Esophagus (tissue), 2 donors: ENCODE results near the gene SLC22A3. TPM values are rescaled to one million over a fixed set of nuclear protein-coding genes. Genes with fewer than 3 reads are reported as not detected.
"Not testable (repeated sequence)": the region's sequence is repeated elsewhere in the genome, so short reads cannot be mapped to it uniquely, and the experiment has no call there.

Experiments used
- H3K27ac ChIP-seq, 2 donors: one replicate each; pipeline ENCODE4 v1.5.1; 2013; ENCODE audit warnings: low read depth in 2 of 2, mild to moderate bottlenecking in 2 of 2, inconsistent platforms in 1 of 2, low read length in 1 of 2, moderate library complexity in 1 of 2
- H3K27me3 ChIP-seq, 2 donors: one replicate each; pipeline ENCODE4 v1.6.1; 2013; ENCODE audit warnings: low read length in 2 of 2, control low read depth in 1 of 2, mild to moderate bottlenecking in 1 of 2; ENCODE audit not compliant: insufficient read depth in 2 of 2, control insufficient read depth in 1 of 2
- H3K36me3 ChIP-seq, 2 donors: one replicate each; pipeline ENCODE4 v1.6.1; 2013; ENCODE audit warnings: low read length in 1 of 2; ENCODE audit not compliant: control insufficient read depth in 2 of 2, insufficient read depth in 2 of 2
- H3K4me1 ChIP-seq, 2 donors: one replicate each; pipeline ENCODE4 v1.6.1; 2013; ENCODE audit warnings: low read length in 1 of 2; ENCODE audit not compliant: control insufficient read depth in 2 of 2, insufficient read depth in 2 of 2
- H3K4me3 ChIP-seq, 2 donors: one replicate each; pipeline ENCODE4 v1.5.1; 2013; ENCODE audit warnings: low read length in 2 of 2, mild to moderate bottlenecking in 2 of 2, low read depth in 1 of 2, moderate library complexity in 1 of 2
- H3K9me3 ChIP-seq, 2 donors: one replicate each; pipeline ENCODE4 v1.6.1; 2013; ENCODE audit warnings: mild to moderate bottlenecking in 2 of 2, low read depth in 1 of 2, low read length in 1 of 2, moderate library complexity in 1 of 2; ENCODE audit not compliant: control insufficient read depth in 2 of 2, insufficient read depth in 1 of 2
- WGBS, 2 donors: extraction: QIAGEN DNeasy Blood & Tissue Kit; methylation state at CpG; one replicate each; pipeline ENCODE4 v1.1.7; 2013; 5-methylcytosine and 5-hydroxymethylcytosine counted together
- polyA plus RNA-seq, 2 donors: library from polyadenylated mRNA; stranded (reverse); fragments of 200-250 nt; gene quantifications; one replicate each; pipeline ENCODE4 v1.2.3, GENCODE V29; 2013
- donor health status: healthy with polysubstance abuse.
- donor health status: Bipolar disorder and iron deficiency.

The SLC22A3 gene
- polyA plus RNA-seq, 2 donors, result 3.4 to 5.8 TPM

DNA sequence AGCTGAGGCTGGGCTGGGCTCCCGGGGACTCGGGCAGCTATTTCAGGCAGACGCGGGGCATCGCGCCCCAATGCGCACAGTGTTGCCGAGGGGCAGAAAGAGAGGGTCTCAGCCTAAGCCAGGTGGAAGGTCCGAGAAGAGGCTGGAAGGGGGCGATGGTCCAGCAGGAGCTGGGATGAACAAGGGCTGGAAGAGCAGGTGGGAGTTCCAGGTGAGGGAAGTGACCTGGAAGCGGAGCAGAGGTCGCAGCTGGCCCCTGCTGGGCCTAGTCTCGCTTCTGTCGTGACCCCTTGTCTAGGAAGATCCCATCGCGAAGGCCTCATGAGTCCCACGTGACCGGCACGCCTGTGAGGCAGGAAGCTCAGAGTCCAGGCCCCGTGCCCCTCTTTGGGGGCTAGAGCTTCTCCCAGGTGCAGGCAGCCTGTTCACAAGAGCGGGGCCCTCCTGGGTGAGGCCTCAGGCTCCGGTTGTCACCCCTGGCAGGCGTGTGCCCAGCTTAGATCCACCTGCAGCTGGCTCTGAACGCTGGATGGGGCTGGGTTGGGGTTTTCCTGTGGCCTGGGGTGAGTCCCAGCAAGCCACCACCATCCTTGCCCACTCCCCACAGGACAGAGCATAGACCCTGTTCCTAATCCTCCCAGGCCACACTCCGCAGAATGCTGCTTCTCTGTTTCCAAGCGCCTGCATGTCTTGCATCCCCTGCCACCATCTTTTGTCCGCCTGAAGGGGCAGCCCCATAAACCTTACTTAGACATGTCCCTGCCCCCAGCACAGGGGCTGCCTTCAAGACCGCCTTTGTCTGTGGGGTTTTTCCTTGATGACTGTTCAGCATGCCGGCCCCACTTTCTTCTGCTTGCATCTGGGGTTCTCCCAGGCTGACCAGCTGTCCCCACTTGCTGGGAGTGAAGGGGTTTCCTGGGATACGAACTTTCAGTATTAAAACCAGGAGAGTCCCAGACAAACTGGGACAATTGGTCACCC is 15.1 kb downstream of the SLC22A3 start:
- Histone ChIP-seq H3K36me3 (no peaks in the 10 kb centered on the region), H3K27me3 (no peaks in the 10 kb centered on the region), H3K9me3 (no peaks in the 10 kb centered on the region), H3K27ac (no peak overlapping the region), H3K4me1 (no peaks in the 10 kb centered on the region), H3K4me3 (no peak overlapping the region)
- WGBS, 2 donors, result 91 to 92% methylated on average over 30 of the region's 30 CpGs

DNA sequence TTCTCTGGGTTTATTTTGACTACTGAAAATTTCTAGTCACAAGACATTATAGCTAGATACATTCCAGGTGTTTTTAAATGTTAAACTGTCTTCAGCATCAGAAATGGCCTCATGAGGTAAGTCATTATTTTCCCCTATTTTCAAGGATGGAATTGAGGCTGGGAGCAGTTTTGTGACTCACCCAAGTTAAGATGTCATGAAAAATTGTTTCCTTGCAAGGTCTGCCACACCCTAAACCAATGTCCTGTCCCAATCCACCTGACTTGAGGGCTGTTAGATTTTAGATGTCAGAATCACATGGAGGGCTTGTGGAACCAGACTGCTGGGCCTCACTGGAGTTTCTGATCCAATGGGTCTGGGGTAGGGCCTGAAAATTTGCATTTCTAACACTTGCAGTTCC is 16.9 kb downstream of the SLC22A3 start:
- Histone ChIP-seq H3K4me3 (no peak overlapping the region), H3K27me3 (no peaks in the 10 kb centered on the region), H3K36me3 (no peaks in the 10 kb centered on the region), H3K27ac (no peak overlapping the region), H3K4me1 (no peaks in the 10 kb centered on the region), H3K9me3 (peaks cover 3 to 5% of the 10 kb centered on the region in 2 donors)

DNA sequence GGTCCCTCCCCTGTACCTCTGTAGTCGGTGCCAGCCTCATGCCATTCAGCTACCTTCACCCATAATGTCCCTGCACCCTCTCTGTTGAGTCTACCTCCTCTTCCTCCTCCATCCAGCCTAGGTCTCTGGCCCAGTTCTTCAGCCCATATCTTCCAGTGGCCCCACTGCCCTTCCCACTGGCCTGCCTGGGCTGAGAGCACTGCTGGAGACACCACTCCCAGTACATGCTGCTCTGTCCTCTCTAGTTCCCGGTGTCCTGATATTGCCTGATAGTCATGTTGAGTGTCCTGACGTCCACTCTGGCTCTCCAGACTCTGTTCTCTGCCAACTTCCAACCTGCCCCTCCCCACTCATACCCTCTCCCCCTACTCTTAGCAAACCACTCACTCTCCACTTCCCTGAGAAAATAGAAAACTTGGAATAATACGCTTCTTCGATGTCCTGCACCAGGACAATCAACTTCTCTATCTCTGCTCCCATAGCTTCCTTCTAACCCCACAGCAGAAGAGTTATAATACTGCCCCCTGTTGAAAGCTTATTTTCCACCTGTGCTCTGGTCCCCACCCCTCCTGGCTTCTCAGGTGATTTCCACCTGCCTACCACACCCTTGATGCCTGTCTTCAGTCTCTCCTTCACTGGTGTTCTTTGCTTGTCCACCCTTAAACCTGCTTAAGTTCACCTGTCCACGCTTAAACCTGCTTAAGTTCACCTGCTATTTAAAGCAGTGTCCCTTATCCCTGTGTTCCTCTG is 19.8 kb downstream of the SLC22A3 start:
- Histone ChIP-seq H3K27me3 (no peaks in the 10 kb centered on the region), H3K4me3 (no peak overlapping the region), H3K27ac (no peak overlapping the region), H3K9me3 (peaks cover 3 to 5% of the 10 kb centered on the region in 2 donors), H3K36me3 (no peaks in the 10 kb centered on the region), H3K4me1 (no peaks in the 10 kb centered on the region)
- WGBS, 2 donors, result 86 to 89% methylated on average over 6 of the region's 6 CpGs

DNA sequence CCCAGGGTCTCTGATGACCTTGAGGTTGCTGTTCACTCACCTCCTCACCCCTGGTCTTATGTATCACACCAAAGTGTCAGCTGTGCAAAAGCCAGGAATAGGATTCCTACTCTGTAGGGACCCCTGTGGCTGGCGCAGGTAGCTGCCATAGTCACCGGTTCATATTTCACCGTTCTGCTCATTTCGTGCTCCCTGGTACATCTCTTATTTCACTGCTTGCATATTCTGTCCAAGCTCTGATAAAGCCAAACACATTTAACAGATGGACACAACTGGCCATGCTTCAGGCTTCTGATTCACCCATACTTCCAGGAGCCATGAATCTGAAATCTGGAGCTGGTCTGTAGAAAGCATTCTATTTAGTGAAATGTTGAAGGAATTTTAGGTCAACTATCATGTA is 20.5 kb downstream of the SLC22A3 start:
- Histone ChIP-seq H3K27me3 (no peaks in the 10 kb centered on the region), H3K36me3 (no peaks in the 10 kb centered on the region), H3K27ac (no peak overlapping the region), H3K4me1 (no peaks in the 10 kb centered on the region), H3K9me3 (peaks cover 3 to 5% of the 10 kb centered on the region in 2 donors), H3K4me3 (no peak overlapping the region)
- 82 to 85% methylated on average over 4 of the region's 4 CpGs for WGBS, 2 donors

DNA sequence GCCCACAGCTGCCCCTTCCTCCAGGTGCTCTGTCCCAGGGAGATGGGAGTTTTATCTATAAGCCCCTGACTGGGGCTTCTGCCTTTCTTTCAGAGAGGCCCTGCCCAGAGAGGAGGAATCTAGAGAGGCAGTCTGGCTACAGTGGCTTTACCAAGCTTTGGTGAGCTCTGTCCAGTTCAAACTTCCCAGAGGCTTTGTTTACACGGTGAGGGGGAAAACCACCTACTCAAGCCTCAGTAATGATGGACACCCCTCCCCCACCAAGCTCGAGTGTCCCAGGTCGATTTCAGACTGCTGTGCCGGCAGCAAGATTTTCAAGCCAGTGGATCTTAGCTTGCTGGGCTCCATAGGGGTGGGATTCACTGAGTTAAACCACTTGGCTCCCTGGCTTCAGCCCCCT is 25.4 kb downstream of the SLC22A3 start:
- not testable (repeated sequence) for H3K9me3 ChIP-seq, H3K27ac ChIP-seq, H3K4me1 ChIP-seq, H3K27me3 ChIP-seq, H3K4me3 ChIP-seq, H3K36me3 ChIP-seq
- WGBS, 2 donors, result 76 to 88% methylated on average over 4 of the region's 4 CpGs

DNA sequence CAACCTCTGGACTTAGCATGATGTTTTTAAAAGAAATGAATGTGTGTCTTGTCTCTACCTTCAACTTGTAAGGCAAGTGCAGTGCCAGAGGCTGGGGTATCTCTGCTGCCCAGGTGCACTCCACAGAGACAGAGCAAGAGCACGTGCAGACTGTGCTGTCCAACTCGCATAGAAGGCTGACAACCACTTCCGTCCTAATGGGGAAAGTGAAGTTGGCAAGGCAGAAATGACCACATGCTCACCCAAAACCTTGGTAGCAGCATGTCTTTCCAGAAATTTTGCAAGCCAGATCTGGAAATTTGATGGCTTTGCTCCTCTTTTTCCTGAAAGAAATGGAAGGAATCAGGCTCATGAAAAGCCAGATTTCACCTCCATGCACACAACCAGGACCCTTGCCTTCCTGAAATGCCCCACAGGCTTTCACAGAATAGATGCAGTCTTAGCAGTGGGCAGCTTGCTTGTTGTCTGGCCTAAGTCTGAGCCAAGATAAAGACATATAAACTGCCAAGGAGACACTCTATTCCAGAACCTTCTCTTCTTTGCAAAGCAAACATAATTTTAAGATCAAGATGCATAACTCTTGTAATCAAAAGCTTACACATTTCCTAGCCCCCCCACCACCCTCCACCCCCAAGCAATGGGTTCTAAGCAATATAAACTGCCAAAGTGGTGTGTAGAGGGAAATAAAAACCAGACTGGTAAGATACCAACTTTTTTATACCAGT is 26.8 kb downstream of the SLC22A3 start:
- H3K9me3 ChIP-seq, result peaks cover 0 to 2% of the 10 kb centered on the region in 2 donors
- H3K36me3 ChIP-seq, result no peaks in the 10 kb centered on the region
- H3K27ac ChIP-seq, result no peak overlapping the region
- H3K4me1 ChIP-seq, result peaks cover 0 to 9% of the 10 kb centered on the region in 2 donors
- H3K27me3 ChIP-seq, result no peaks in the 10 kb centered on the region
- no peak overlapping the region for H3K4me3 ChIP-seq
- 57 to 84% methylated on average over 3 of the region's 3 CpGs for WGBS, 2 donors

DNA sequence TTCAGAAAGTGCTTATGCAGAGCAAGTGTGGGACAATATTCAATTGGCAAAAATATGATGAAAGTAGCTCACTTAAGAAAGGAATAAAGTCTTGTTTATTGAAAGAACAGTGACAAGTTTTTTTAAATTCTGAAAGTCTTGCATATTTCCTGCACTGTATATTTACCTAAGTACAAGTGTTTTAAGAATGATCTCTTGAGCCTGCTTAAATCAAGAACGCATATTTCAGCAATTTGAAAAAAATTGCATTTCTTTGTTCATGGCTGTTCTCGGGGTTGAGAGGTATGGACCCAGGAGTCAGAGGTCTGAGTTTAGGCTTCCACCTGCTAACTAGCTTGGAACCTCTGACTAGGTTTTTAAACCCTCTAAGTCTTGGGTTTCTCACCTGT is 27.4 kb downstream of the SLC22A3 start:
- H3K27me3 ChIP-seq, result no peaks in the 10 kb centered on the region
- no peaks in the 10 kb centered on the region for H3K36me3 ChIP-seq
- no peak overlapping the region for H3K27ac ChIP-seq
- 91 to 93% methylated on average over 2 of the region's 2 CpGs for WGBS, 2 donors
- H3K9me3 ChIP-seq, result no peaks in the 10 kb centered on the region
- H3K4me3 ChIP-seq, result no peak overlapping the region
- H3K4me1 ChIP-seq, result peaks cover 0 to 9% of the 10 kb centered on the region in 2 donors

DNA sequence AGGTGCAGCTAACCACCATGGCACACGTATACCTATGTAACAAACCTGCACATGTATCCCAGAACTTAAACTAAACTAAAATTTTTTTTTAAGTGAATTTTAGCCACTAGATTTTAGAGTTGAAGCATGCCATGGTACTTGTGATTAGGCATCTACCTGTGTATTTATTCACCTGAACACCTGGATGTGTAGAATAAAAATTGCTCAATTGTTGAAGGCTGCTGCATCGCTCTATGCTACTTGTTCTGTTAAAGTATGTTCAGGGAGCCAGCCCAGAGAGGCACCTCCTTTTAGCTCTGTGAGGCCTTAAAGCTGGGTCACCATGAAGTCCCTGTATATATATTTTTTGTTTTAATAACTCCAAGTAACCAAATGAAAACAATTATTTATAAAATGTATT is 28.3 kb downstream of the SLC22A3 start:
- WGBS, 2 donors, result 94 to 96% methylated on average over 2 of the region's 2 CpGs
- no peaks in the 10 kb centered on the region for H3K27me3 ChIP-seq
- no peak overlapping the region for H3K27ac ChIP-seq
- no peak overlapping the region for H3K4me3 ChIP-seq
- peaks cover 0 to 9% of the 10 kb centered on the region in 2 donors for H3K4me1 ChIP-seq
- H3K36me3 ChIP-seq, result no peaks in the 10 kb centered on the region
- H3K9me3 ChIP-seq, result no peaks in the 10 kb centered on the region

DNA sequence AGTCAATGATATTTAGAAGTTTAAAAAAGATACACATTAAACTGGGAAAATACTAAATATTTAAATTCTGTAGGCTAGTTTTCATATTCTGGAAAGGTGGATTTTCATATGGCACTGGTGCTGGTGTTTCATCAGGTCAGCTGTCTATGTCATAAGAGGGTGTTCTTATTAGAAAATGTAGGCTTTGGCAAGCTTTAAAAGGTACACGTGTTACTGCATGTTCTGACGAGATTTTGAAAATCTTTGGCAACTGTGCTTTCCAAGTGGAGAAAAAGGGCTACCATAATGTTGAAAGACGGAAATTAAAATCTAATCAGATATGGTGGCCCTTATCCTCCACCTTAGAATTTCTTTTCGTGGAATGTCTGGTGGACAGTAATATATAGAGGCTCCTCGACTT is 30.0 kb downstream of the SLC22A3 start:
- Histone ChIP-seq H3K9me3 (no peaks in the 10 kb centered on the region), H3K4me1 (peaks cover 0 to 9% of the 10 kb centered on the region in 2 donors), H3K27ac (peak overlapping the region in 1 of 2 donors; percentile 29), H3K4me3 (no peak overlapping the region), H3K36me3 (no peaks in the 10 kb centered on the region), H3K27me3 (no peaks in the 10 kb centered on the region)
- 51 to 57% methylated on average over 5 of the region's 5 CpGs for WGBS, 2 donors
